Mucosa of stomach (tissue), 1 donor: ENCODE data around the gene SHOX.
"Not testable (repeated sequence)": the region's sequence is repeated elsewhere in the genome, so short reads cannot be mapped to it uniquely, and the experiment has no call there.

Experiments used
- H3K27me3 ChIP-seq: one replicate; pipeline ENCODE4 v1.7.0; 2013; ENCODE audit warnings: mild to moderate bottlenecking, low read length; ENCODE audit not compliant: control insufficient read depth, insufficient read depth
- H3K36me3 ChIP-seq: one replicate; pipeline ENCODE4 v1.7.0; 2013; ENCODE audit warnings: low read length; ENCODE audit not compliant: control insufficient read depth, insufficient read depth
- H3K4me1 ChIP-seq: one replicate; pipeline ENCODE4 v1.7.0; 2013; ENCODE audit warnings: mild to moderate bottlenecking, low read length; ENCODE audit not compliant: control insufficient read depth, insufficient read depth
- H3K4me3 ChIP-seq: one replicate; pipeline ENCODE4 v1.7.0; 2013; ENCODE audit warnings: low read length
- H3K9ac ChIP-seq: one replicate; pipeline ENCODE4 v1.7.0; 2013; ENCODE audit warnings: mild to moderate bottlenecking, low read length, moderate library complexity
- H3K9me3 ChIP-seq: one replicate; pipeline ENCODE4 v1.7.0; 2013; ENCODE audit warnings: mild to moderate bottlenecking, low read length, moderate library complexity; ENCODE audit not compliant: control insufficient read depth
- donor health status: Pancreatic carcinoma.

The SHOX gene

GRCh38 chrX:608088-608487 is 22.5 kb upstream of the SHOX start:
- H3K4me3 ChIP-seq, H3K4me1 ChIP-seq, H3K9me3 ChIP-seq, H3K9ac ChIP-seq, H3K27me3 ChIP-seq, H3K36me3 ChIP-seq: not testable (repeated sequence)

GRCh38 chrX:614136-614535 is 16.5 kb upstream of the SHOX start:
- no peak overlapping the region for H3K9ac ChIP-seq
- no peak overlapping the region for H3K4me3 ChIP-seq
- no peaks in the 10 kb centered on the region for H3K4me1 ChIP-seq
- H3K36me3 ChIP-seq, result no peaks in the 10 kb centered on the region
- H3K27me3 ChIP-seq, result no peaks in the 10 kb centered on the region
- H3K9me3 ChIP-seq, result no peaks in the 10 kb centered on the region

- Histone ChIP-seq H3K4me1 (no peaks in the 10 kb centered on the region), H3K9ac (no peak overlapping the region), H3K4me3 (no peak overlapping the region), H3K36me3 (no peaks in the 10 kb centered on the region), H3K9me3 (no peaks in the 10 kb centered on the region), H3K27me3 (peaks cover 4% of the 10 kb centered on the region)
Measured at GRCh38 chrX:617401-617800, 13.2 kb upstream of the SHOX start.

- H3K9ac ChIP-seq, result no peak overlapping the region
- no peaks in the 10 kb centered on the region for H3K36me3 ChIP-seq
- no peaks in the 10 kb centered on the region for H3K4me1 ChIP-seq
- H3K9me3 ChIP-seq, result no peaks in the 10 kb centered on the region
- no peak overlapping the region for H3K4me3 ChIP-seq
- H3K27me3 ChIP-seq, result peaks cover 4% of the 10 kb centered on the region
Measured at GRCh38 chrX:617891-618290, 12.7 kb upstream of the SHOX start.

- not testable (repeated sequence) for H3K27me3 ChIP-seq, H3K4me3 ChIP-seq
Measured at GRCh38 chrX:618304-618703, 12.3 kb upstream of the SHOX start.

GRCh38 chrX:618761-619450 is 11.7 kb upstream of the SHOX start:
- no peak overlapping the region for H3K4me3 ChIP-seq
- H3K27me3 ChIP-seq, result peaks cover 4% of the 10 kb centered on the region
- no peak overlapping the region for H3K9ac ChIP-seq
- H3K9me3 ChIP-seq, result no peaks in the 10 kb centered on the region
- no peaks in the 10 kb centered on the region for H3K36me3 ChIP-seq
- no peaks in the 10 kb centered on the region for H3K4me1 ChIP-seq

More at GRCh38 chrX:618304-618703, 12.3 kb upstream of the SHOX start:
- H3K36me3 ChIP-seq, H3K9ac ChIP-seq, H3K4me1 ChIP-seq, H3K9me3 ChIP-seq: not testable (repeated sequence)

- Histone ChIP-seq H3K9me3 (no peaks in the 10 kb centered on the region), H3K36me3 (no peaks in the 10 kb centered on the region), H3K4me1 (no peaks in the 10 kb centered on the region), H3K9ac (no peak overlapping the region), H3K4me3 (no peak overlapping the region), H3K27me3 (peaks cover 4% of the 10 kb centered on the region)
Measured at GRCh38 chrX:619451-619811, 11.2 kb upstream of the SHOX start.

GRCh38 chrX:619812-620531 is 10.6 kb upstream of the SHOX start:
- Histone ChIP-seq H3K27me3 (peaks cover 4% of the 10 kb centered on the region), H3K4me3 (no peak overlapping the region), H3K4me1 (no peaks in the 10 kb centered on the region), H3K9ac (no peak overlapping the region), H3K36me3 (no peaks in the 10 kb centered on the region), H3K9me3 (no peaks in the 10 kb centered on the region)

GRCh38 chrX:621705-622503 is 8.7 kb upstream of the SHOX start:
- Histone ChIP-seq H3K9me3 (no peaks in the 10 kb centered on the region), H3K4me1 (no peaks in the 10 kb centered on the region), H3K36me3 (no peaks in the 10 kb centered on the region), H3K9ac (no peak overlapping the region), H3K4me3 (no peak overlapping the region), H3K27me3 (peaks cover 4% of the 10 kb centered on the region)

GRCh38 chrX:622802-623201 is 7.8 kb upstream of the SHOX start:
- H3K36me3 ChIP-seq, H3K9me3 ChIP-seq, H3K4me1 ChIP-seq, H3K4me3 ChIP-seq, H3K9ac ChIP-seq: not testable (repeated sequence)
- H3K27me3 ChIP-seq, result peaks cover 12% of the 10 kb centered on the region

GRCh38 chrX:623268-623598 is 7.4 kb upstream of the SHOX start:
- no peak overlapping the region for H3K9ac ChIP-seq
- H3K36me3 ChIP-seq, result no peaks in the 10 kb centered on the region
- H3K4me3 ChIP-seq, result no peak overlapping the region
- H3K27me3 ChIP-seq, result peaks cover 13% of the 10 kb centered on the region
- no peaks in the 10 kb centered on the region for H3K9me3 ChIP-seq
- no peaks in the 10 kb centered on the region for H3K4me1 ChIP-seq

GRCh38 chrX:623599-624315 is 6.8 kb upstream of the SHOX start:
- Histone ChIP-seq H3K27me3 (peaks cover 13% of the 10 kb centered on the region), H3K4me1 (no peaks in the 10 kb centered on the region), H3K36me3 (no peaks in the 10 kb centered on the region), H3K9ac (no peak overlapping the region), H3K9me3 (no peaks in the 10 kb centered on the region), H3K4me3 (no peak overlapping the region)
